Activated effector memory CD4-positive, alpha-beta T cell treated with Interleukin-2 at 50 U/mL for 16 hours (primary cell): Measurements from ENCODE around the gene TMEM132C.
"Not testable (repeated sequence)": the region's sequence is repeated elsewhere in the genome, so short reads cannot be mapped to it uniquely, and the experiment has no call there.

Experiments
- DNase-seq: peaks from one replicate; pipeline ENCODE4 v3.0.0-alpha.2; 2020

The TMEM132C gene

GRCh38 chr12:128267131-128267622 is at the start of gene TMEM132C:
TSS of gene TMEM132C (plus strand) at chr12:128267170. CDS start at chr12:128267403, 233 bp downstream.
- DNase-seq, result no peak

- DNase-seq, result no peak
Measured at GRCh38 chr12:128224226-128224625, 42.7 kb upstream of the TMEM132C start.

- DNase-seq, result no peak
Measured at GRCh38 chr12:128228581-128228980, 38.4 kb upstream of the TMEM132C start.

- DNase-seq, result no peak
Measured at GRCh38 chr12:128235635-128236417, 31.1 kb upstream of the TMEM132C start.

- DNase-seq, result no peak
Measured at GRCh38 chr12:128236525-128236924, 30.4 kb upstream of the TMEM132C start.

- DNase-seq, result no peak
Measured at GRCh38 chr12:128240745-128241144, 26.2 kb upstream of the TMEM132C start.

GRCh38 chr12:128245121-128245520 is 21.8 kb upstream of the TMEM132C start:
- no peak for DNase-seq

- DNase-seq, result no peak
Measured at GRCh38 chr12:128245905-128246304, 21.1 kb upstream of the TMEM132C start.

- DNase-seq, result no peak
Measured at GRCh38 chr12:128250096-128250495, 16.9 kb upstream of the TMEM132C start.

GRCh38 chr12:128253829-128254228 is 13.1 kb upstream of the TMEM132C start:
- not testable (repeated sequence) for DNase-seq

GRCh38 chr12:128258866-128259555 is 8.0 kb upstream of the TMEM132C start:
- no peak for DNase-seq

- DNase-seq, result no peak
Measured at GRCh38 chr12:128259556-128260070, 7.4 kb upstream of the TMEM132C start.

- DNase-seq, result no peak
Measured at GRCh38 chr12:128261757-128262156, 5.2 kb upstream of the TMEM132C start.

- no peak for DNase-seq
Measured at GRCh38 chr12:128265566-128265965, 1.4 kb upstream of the TMEM132C start.

- no peak for DNase-seq
Measured at GRCh38 chr12:128266086-128266485, 884 bp upstream of the TMEM132C start.

- DNase-seq, result no peak
Measured at GRCh38 chr12:128266541-128267130, 334 bp upstream of the TMEM132C start.

GRCh38 chr12:128267651-128268378 is 845 bp downstream of the TMEM132C start:
- no peak for DNase-seq

GRCh38 chr12:128268379-128268995 is 1.5 kb downstream of the TMEM132C start:
- no peak for DNase-seq

- DNase-seq, result no peak
Measured at GRCh38 chr12:128269181-128269591, 2.2 kb downstream of the TMEM132C start.

- DNase-seq, result no peak
Measured at GRCh38 chr12:128276471-128276870, 9.5 kb downstream of the TMEM132C start.

GRCh38 chr12:128286970-128287369 is 20.0 kb downstream of the TMEM132C start:
- DNase-seq, result no peak

- DNase-seq, result no peak
Measured at GRCh38 chr12:128288357-128288756, 21.4 kb downstream of the TMEM132C start.
